Kidney (tissue), 14 donors: ENCODE results near the gene PKNOX2. TPM values are rescaled to one million over a fixed set of nuclear protein-coding genes. Genes with fewer than 3 reads are reported as not detected.

Source experiments
- DNase-seq, 5 donors: peaks; one replicate each; pipeline ENCODE4 v3.0.0-alpha.2; 2013 to 2020
- FAIRE-seq: peaks from 2 replicates; lab custom pipeline; 2012; peaks lifted over from hg19 to GRCh38; lab: Jason Lieb, UNC
- H3K27ac ChIP-seq, 2 donors: one replicate each; pipeline ENCODE4 v1.7.0; 2013; ENCODE audit warnings: low read depth in 2 of 2, low read length in 2 of 2, inconsistent platforms in 1 of 2
- H3K27me3 ChIP-seq: one replicate; pipeline ENCODE4 v1.7.1; 2013; ENCODE audit warnings: low read length, inconsistent platforms; ENCODE audit not compliant: control insufficient read depth, insufficient read depth
- H3K36me3 ChIP-seq, 3 donors: one replicate each; pipeline versions ENCODE4 v1.7.0 to v1.7.1; 2013; ENCODE audit warnings: low read length in 3 of 3, control low read depth in 1 of 3, inconsistent platforms in 1 of 3; ENCODE audit not compliant: insufficient read depth in 3 of 3, control insufficient read depth in 2 of 3
- H3K4me1 ChIP-seq, 3 donors: one replicate each; pipeline versions ENCODE4 v1.7.0 to v1.7.1; 2013; ENCODE audit warnings: low read length in 3 of 3, inconsistent platforms in 1 of 3, low read depth in 1 of 3; ENCODE audit not compliant: control insufficient read depth in 2 of 3, insufficient read depth in 2 of 3
- H3K4me3 ChIP-seq, 3 donors: one replicate each; pipeline versions ENCODE4 v1.7.0 to v1.8.1; 2013; ENCODE audit warnings: low read length in 3 of 3, control low read depth in 1 of 3, inconsistent platforms in 1 of 3
- H3K9ac ChIP-seq, 3 donors: one replicate each; pipeline versions ENCODE4 v1.7.0 to v1.7.1; 2013; ENCODE audit warnings: low read length in 3 of 3, control low read depth in 1 of 3, inconsistent platforms in 1 of 3
- H3K9me3 ChIP-seq, 3 donors: one replicate each; pipeline versions ENCODE4 v1.7.0 to v1.7.1; 2013; ENCODE audit warnings: low read length in 3 of 3, control low read depth in 1 of 3, inconsistent platforms in 1 of 3; ENCODE audit not compliant: control insufficient read depth in 2 of 3, insufficient read depth in 1 of 3
- intact Hi-C: fragments of 100-400 bp; cut with DNase I; formaldehyde crosslinking; loops from one replicate; pipeline ENCODE4 v1.11.1; 2022
- polyA plus RNA-seq: library from polyadenylated mRNA; stranded (reverse); fragments of 350-450 nt; fragmentation: Illumina TruSeq; extraction: RNeasy Lipid Tissue Mini Kit (QIAGEN cat#74804); gene quantifications from one replicate; pipeline ENCODE4 v1.2.3, GENCODE V29; 2014; ENCODE audit warnings: low read depth, low replicate concordance; ENCODE audit not compliant: insufficient read depth
- total RNA-seq: library from RNA; stranded (reverse); fragmentation: NEBNext Ultra II Directional; extraction: Animal tissue kit (Norgen Biotek cat#: 25700); gene quantifications from one replicate; pipeline ENCODE4 v1.2.1, GENCODE V29; 2021
- TF ChIP-seq, protein P1 (sequence below): IDR thresholded peaks from 3 replicates; pipeline ENCODE4 v1.5.1; 2012; ENCODE audit warnings: mild to moderate bottlenecking, moderate library complexity, borderline replicate concordance; ENCODE audit not compliant: insufficient read depth; ENCODE audit errors: extremely low read depth
- donor health status: control.
- donor health status: control.
- donor health status: control.
- donor health status: control.
- donor health status: control.
- donor health status: DM: yes; HTN: yes; CAD: no.
- donor health status: Normal renal cell carcinoma (clear cell type).

Gene PKNOX2
- total and polyA plus RNA-seq, 2 donors from 2014 or later = 1.5 to 6.0 TPM

DNA sequence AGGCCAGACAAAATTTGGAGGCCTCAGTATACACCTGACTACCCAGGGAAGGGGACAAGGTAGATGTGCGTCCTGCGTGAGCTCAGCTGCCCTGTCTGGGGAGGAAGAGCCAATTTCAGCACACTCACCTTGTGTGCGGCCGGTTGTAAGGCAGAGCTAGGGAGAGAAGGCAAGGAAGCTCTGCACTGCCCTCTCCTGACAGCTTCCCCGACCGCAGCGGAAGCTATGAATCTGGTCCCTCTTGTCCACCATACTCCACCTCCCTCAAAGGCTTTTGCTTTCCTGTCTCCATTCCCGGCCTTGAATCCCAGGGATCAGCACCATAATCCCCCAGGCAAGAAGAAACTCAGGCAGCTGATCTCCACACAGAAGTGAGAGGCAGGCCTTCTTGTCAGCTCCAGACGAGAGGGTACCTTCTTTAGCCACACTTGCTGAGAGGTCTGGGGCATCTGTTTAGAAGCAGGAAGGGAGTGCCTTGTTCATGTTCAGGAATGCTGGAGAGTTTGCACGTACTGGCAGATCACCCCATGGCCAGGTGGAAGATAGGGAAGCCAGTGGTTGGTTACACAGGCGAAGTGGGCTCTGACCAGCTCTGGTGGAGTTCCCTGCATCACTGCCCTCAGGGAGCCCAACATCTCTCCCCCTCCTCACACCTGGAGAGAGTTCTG lies 269.0 kb downstream of the PKNOX2 start:
- Histone ChIP-seq H3K9ac (no peak overlapping the region), H3K36me3 (no peaks in the 10 kb centered on the region), H3K4me1 (no peaks in the 10 kb centered on the region), H3K27ac (no peak overlapping the region), H3K27me3 (no peaks in the 10 kb centered on the region), H3K4me3 (peak overlapping the region in 1 of 3 donors; percentile 2), H3K9me3 (no peaks in the 10 kb centered on the region)
- DNase-seq = peak in 4 of 5 donors; percentile 67 to 80 (median 72)
- no peak for FAIRE-seq
- intact Hi-C loops = no loop called here
- TF ChIP-seq, protein P1, sequence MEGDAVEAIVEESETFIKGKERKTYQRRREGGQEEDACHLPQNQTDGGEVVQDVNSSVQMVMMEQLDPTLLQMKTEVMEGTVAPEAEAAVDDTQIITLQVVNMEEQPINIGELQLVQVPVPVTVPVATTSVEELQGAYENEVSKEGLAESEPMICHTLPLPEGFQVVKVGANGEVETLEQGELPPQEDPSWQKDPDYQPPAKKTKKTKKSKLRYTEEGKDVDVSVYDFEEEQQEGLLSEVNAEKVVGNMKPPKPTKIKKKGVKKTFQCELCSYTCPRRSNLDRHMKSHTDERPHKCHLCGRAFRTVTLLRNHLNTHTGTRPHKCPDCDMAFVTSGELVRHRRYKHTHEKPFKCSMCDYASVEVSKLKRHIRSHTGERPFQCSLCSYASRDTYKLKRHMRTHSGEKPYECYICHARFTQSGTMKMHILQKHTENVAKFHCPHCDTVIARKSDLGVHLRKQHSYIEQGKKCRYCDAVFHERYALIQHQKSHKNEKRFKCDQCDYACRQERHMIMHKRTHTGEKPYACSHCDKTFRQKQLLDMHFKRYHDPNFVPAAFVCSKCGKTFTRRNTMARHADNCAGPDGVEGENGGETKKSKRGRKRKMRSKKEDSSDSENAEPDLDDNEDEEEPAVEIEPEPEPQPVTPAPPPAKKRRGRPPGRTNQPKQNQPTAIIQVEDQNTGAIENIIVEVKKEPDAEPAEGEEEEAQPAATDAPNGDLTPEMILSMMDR = peak; percentile 40

DNA sequence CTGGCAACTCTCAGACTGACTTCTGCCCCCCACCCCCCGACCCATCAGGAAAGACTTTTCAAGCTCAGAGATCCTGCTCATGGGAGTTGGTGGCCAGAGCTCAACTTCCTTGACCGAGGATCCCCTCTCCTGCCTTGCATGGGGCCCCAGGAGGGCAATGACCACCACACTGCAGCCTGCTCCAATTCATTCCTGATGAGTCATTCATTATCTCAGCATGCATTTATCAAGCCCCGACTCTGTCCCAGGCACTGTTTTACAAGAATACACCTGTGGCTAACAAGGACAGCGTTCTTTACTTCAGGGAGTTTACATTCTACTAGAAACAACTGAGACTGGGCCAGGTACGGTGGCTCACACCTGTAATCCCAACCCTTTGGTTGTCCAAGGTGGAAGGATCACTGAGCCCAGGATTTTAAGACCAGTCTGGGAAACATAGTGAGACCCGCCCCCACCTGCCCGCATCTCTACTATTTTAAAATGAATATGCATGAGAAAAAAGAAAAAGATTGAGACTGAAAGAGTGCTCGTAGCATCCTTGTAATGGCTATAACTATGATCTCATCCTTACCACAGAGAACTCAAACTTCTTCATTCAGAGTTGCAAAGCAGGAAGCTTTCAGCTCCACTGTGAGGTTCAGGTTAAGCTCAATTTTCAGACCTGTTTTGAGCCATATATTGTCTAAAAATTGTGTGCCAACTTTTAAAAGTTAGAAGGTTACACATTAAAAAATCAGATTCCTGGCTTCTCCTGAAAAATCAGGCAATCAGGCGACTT lies 271.1 kb downstream of the PKNOX2 start:
- DNase-seq = no peak
- Histone ChIP-seq H3K27me3 (no peaks in the 10 kb centered on the region), H3K27ac (no peak overlapping the region), H3K9me3 (no peaks in the 10 kb centered on the region), H3K9ac (no peak overlapping the region), H3K4me3 (no peak overlapping the region), H3K4me1 (no peaks in the 10 kb centered on the region), H3K36me3 (no peaks in the 10 kb centered on the region)
- intact Hi-C loops = no loop called here
- TF ChIP-seq, protein P1 = no peak
- no peak for FAIRE-seq

DNA sequence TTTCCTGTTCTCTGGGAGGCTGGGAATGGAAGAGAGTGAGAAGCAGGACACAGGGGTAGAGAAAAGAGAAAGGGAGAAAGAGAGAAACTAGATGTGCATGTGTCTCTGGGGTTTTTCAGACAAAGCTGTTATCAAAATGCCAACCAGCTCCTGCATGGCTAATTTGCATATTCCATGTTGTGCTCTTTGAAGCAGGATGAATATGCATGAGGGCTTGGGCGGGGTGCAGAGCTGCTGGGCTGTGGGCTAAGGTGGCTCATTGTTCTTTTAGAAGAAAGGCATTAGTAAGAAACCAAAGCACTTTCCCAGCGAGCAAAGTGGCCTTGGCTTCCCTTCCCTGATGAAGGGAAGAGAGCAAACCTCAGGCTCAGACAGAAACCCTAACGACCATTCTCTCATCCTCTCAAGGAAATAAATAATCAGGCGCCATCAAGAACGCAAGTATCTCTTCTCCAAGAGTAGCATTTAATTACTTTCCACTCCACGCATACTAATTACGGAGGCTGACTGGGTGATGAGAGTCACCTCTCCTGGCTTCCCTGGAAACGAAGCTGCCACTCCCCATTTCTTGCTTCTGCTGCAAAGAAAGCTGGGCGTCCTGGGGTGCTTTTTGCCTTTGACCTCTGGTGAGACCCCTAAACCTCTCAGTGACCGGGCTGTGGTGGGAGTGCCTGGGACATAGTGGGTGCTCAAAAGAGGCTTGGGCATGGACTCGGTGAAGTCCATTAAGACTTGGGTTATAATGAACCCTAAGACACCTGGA lies 277.3 kb downstream of the PKNOX2 start:
- DNase-seq = no peak
- no peak overlapping the region for H3K4me3 ChIP-seq
- intact Hi-C loops = no loop called here
- H3K9me3 ChIP-seq = no peaks in the 10 kb centered on the region
- no peaks in the 10 kb centered on the region for H3K27me3 ChIP-seq
- no peak for FAIRE-seq
- no peaks in the 10 kb centered on the region for H3K4me1 ChIP-seq
- TF ChIP-seq, protein P1 = no peak
- H3K27ac ChIP-seq = no peak overlapping the region
- no peak overlapping the region for H3K9ac ChIP-seq
- no peaks in the 10 kb centered on the region for H3K36me3 ChIP-seq
